ENCODE measurements around the gene SFXN3.

Gene SFXN3

DNA sequence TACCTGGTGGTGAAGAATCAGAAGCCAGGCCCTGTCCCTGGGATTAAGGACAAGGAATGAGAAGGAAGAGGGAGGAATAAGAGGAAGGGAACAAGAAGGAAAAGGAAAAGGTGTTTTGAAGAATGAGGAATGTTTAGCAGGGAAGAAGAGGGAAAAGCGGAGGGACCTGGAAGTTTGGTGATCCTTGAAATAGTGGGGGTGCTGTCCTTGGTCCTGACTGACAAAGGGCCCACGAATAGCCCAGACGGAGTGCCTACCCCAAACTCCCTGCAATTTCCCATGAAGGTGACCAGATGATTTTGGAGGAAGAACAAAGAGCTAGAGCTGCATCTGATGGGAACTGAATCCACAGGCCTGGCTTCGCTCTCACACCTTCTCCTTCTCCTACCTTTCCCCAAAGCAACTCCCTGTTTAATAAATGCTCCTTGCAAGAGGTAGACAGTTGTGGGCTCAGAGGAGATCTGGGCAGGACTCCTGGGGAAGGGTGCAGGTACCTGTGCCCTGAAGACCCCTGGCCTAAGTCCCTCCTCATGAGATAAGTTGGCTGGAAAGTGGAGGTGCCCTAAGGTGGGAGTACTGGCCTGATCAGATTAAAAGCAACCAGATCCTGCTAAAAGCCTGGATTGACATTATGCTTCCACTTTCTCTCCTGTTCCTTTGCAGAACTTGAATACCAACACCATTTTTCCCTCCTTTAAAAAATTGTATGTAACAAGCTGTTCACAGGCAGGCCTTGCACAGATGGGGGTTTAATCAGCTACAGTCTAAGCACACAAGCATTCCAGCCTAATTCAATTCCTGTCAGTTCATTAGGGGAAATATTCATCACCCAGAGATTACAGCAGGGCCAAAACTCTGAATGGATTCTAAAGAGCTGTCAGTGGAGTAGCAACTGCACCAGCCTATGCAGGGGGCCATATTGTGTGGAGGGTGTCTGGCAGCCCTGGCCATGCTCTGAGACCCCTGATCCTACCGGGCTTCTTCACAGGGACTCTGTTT lies 50.2 kb downstream of the SFXN3 start:
- DNase-seq: no peak

DNA sequence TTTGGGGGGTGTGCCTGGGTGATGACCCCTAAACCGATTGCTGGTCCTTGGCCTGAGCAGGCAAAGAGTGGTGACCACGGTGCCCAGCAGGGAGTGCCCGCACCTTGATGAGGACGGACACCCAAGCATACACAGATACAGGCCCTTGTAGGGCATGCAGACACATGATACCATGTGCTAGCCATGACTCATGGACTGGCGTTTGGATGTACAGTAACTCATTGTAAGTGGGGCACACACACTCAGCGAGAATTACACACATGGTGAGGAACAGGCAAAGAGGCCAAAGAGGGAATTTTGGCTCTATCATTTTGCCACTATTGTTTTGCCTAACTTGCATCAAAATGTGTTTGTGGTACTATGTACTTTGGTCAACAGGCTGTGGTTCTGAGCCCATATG lies 54.8 kb downstream of the SFXN3 start:
- no peak for DNase-seq

DNA sequence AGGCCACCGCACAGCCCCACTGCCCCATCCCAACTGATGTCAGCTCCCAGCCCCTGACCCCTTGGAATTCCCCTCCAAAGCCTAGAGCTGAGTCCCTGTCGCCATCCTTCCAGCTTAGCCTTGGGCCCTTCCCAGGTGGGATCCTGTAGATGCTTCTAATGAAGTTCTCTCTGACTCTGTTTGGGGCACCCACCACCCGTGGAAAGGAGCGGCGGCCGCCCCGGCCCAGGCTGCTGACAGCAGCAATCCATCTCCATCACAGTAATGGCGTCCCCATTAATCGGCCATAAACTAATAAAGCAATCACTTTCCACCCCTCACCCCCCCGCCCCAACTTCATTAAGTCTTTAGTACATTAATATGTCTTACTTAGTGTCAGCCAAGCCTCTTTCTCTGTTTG lies 56.3 kb downstream of the SFXN3 start:
- no peak for DNase-seq

DNA sequence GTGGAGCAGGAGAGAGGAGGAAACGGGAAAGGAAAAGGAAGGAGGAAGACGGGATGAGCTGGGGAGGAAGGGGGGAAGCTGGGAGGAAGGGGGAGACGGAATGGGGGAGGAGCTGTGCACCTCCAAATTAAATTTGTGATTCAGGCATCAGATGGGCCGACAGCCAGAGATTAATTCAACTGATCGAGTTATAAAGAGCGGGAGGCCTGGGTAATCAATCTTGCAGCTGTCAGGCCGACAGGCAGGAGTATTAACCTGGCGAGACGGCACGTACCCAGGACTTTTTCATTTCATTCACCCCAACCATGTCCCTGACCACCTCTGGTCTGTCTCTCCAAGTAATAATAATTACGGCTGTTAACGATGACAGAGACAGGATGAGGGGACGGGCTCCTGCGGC lies 56.9 kb downstream of the SFXN3 start:
- DNase-seq: no peak

DNA sequence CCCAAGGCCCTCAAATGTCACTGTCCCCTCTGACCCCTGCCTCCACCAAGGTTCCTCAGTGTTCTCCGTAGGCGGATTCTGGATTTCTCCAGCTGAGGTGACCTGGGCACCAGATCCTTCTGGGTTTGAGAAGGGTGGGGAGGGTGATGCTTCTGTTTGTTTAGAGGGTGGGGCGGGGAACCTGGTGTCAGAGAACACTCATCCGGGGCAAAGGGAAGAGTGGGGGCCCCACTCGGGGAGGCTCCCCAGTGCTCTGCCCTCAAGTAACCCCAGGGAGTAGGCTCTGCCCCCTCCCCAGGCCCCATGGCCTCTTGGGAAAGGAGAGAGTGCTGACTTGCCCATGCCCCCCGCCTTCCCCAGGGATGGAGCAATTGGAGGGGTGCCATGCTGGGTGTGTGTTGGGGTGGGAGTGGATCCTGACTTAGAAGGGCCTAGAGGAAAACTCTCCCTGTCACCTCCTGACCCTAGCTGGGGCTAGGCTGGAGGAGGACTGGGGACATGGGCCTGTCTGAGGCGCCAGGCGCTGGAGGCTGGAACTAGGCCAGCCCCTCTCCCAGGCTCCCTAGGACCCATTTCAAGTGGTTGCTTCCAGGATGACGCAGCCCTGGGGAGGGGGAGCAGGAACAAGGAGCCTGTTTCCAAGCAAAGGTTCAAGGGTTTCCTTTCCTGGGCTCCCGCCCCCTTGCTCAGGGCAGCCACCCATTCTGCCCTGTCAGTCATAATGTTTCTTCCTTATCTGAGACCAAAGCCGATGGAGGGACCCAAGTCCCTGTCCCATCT lies 58.7 kb downstream of the SFXN3 start:
- DNase-seq: no peak

DNA sequence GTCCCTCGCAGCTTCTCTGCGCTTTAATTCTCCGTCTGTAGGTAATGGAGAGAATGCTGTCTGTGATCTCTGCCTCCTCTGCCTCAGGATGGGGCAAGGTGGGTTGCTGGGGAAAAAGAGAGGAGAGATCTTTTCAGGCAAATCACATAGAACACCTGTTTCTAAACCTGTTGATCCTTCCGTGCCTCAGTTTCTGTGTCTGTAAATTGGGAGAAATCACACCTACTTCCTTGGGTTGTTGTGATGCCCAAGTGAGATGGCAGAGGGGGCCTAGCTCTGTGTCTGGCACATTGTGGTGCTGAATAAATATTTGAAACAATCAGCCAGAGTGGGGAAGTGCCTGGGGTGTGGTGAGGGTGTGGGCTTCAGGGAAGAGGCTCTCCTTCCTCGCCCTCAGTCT lies 59.6 kb downstream of the SFXN3 start:
- DNase-seq: no peak

Measured in KG1 (cell line).